ENCODE data around the gene BCKDHB. TPM values are rescaled to one million over a fixed set of nuclear protein-coding genes. Genes with fewer than 3 reads are reported as not detected.
"Not testable (repeated sequence)": the region's sequence is repeated elsewhere in the genome, so short reads cannot be mapped to it uniquely, and the experiment has no call there.

BCKDHB gene
- 10 to 100 TPM; 13.9 to 16.8 TPM for total RNA-seq

DNA sequence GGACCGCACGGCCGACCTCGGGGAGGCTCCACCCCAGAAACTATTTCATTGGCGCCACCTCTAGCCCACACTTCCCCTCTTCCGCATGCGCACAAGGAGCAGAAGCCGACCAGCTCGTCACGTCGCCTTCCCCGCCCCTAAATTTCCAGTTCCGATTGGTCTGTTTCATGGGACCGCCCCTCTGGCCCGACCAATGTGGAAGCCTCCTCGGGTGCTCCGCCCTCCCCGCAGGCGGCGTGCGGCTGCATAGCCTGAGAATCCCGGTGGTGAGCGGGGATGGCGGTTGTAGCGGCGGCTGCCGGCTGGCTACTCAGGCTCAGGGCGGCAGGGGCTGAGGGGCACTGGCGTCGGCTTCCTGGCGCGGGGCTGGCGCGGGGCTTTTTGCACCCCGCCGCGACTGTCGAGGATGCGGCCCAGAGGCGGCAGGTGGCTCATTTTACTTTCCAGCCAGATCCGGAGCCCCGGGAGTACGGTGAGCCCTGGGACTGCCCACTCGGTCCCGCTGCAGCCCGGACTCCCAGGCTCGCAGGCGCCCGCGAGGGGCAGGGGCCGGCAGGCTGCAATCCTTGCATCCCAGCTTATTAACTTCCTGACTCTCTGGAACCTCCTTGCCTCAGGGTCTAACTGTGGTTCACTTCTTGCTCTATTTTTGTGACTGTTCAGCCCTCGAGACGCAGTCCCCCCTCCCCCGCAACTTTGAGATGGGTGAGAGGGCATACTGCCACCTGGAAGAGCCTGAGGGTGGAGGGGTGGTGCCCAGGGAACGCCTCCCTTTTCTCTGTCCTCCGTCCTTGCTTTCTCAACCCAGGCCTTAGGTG is at the start of gene BCKDHB:
Gene BCKDHB (plus strand): TSS at position 254 of the 818 bp plus-strand sequence. CDS start 23 bp downstream, at position 277.
- CTCF ChIA-PET: interaction anchor here (0.9 to 1.5 kb wide), 5 partner anchors 12 to 163 kb away, joined by 3 to 7 read pairs (median 3); no protein-coding TSS in a partner anchor
- Mint-ChIP-seq H3K36me3 (peaks cover 4% of the 10 kb centered on the region), H3K4me3 (peak within 1 kb of the TSS; percentile 88), H3K27ac (peak within 1 kb of the TSS; percentile 87), H3K27me3 (peaks cover 12% of the 10 kb centered on the region), H3K9me3 (ENCODE audit: low read depth) (no peaks in the 10 kb centered on the region), H3K4me1 (peaks cover 20% of the 10 kb centered on the region)
- ATAC-seq (peak; percentile 98), DNase-seq (peak; percentile 99)

DNA sequence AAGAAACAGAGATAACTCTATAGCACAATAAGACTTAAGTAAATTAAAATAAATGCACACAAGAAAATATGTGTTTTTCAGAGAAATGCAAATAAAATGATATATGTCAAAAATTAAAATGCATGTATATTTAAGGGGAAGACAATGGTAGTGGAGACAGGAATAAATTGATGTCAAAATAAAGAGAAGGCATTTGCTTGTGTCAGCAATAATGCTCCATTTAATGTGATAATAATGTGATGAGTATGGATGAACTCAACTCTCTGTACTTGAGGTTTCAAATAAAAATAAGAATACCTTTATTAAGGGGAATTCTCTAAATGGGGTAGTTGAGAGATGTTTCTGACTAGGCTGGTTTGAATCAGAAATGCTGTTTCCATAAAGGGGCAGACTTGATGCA is 45.7 kb upstream of the BCKDHB start:
- no peak for ATAC-seq
- DNase-seq: no peak
- CTCF ChIA-PET: interaction anchor here (1.2 kb wide), 1 partner anchor 15 kb away, joined by 3 read pairs; no protein-coding TSS in a partner anchor
- Mint-ChIP-seq H3K4me1 (no peaks in the 10 kb centered on the region), H3K4me3 (no peak overlapping the region), H3K27ac (no peak overlapping the region), H3K9me3 (ENCODE audit: low read depth) (no peaks in the 10 kb centered on the region), H3K27me3 (no peaks in the 10 kb centered on the region), H3K36me3 (no peaks in the 10 kb centered on the region)

GRCh38 chr6:80068146-80068545 is 38.3 kb upstream of the BCKDHB start:
- CTCF ChIA-PET; H3K4me3 Mint-ChIP-seq; H3K27ac Mint-ChIP-seq; H3K36me3 Mint-ChIP-seq; DNase-seq; H3K4me1 Mint-ChIP-seq; H3K9me3 Mint-ChIP-seq (ENCODE audit: low read depth); ATAC-seq: not testable (repeated sequence)
- peaks cover 16% of the 10 kb centered on the region for H3K27me3 Mint-ChIP-seq

GRCh38 chr6:80070431-80070830 is 36.0 kb upstream of the BCKDHB start:
- CTCF ChIA-PET; H3K4me3 Mint-ChIP-seq; ATAC-seq; H3K27ac Mint-ChIP-seq; H3K36me3 Mint-ChIP-seq; H3K4me1 Mint-ChIP-seq; DNase-seq; H3K9me3 Mint-ChIP-seq (ENCODE audit: low read depth): not testable (repeated sequence)
- H3K27me3 Mint-ChIP-seq: peaks cover 21% of the 10 kb centered on the region

- Mint-ChIP-seq H3K9me3 (ENCODE audit: low read depth) (no peaks in the 10 kb centered on the region), H3K27ac (no peak overlapping the region), H3K27me3 (peaks cover 20% of the 10 kb centered on the region), H3K4me3 (no peak overlapping the region), H3K36me3 (no peaks in the 10 kb centered on the region), H3K4me1 (no peaks in the 10 kb centered on the region)
- no peak for ATAC-seq
- no peak for DNase-seq
- CTCF ChIA-PET: no interaction called here
Measured at GRCh38 chr6:80077067-80077466, 29.4 kb upstream of the BCKDHB start.

GRCh38 chr6:80088637-80089036 is 17.8 kb upstream of the BCKDHB start:
- Mint-ChIP-seq H3K27me3 (peaks cover 25% of the 10 kb centered on the region), H3K9me3 (ENCODE audit: low read depth) (no peaks in the 10 kb centered on the region), H3K27ac (no peak overlapping the region), H3K4me3 (no peak overlapping the region), H3K4me1 (no peaks in the 10 kb centered on the region), H3K36me3 (no peaks in the 10 kb centered on the region)
- CTCF ChIA-PET: interaction anchor here (1.8 to 4.9 kb wide), 2 partner anchors 139 to 142 kb away, joined by 6 to 21 read pairs; no protein-coding TSS in a partner anchor
- ATAC-seq (no peak), DNase-seq (no peak)

DNA sequence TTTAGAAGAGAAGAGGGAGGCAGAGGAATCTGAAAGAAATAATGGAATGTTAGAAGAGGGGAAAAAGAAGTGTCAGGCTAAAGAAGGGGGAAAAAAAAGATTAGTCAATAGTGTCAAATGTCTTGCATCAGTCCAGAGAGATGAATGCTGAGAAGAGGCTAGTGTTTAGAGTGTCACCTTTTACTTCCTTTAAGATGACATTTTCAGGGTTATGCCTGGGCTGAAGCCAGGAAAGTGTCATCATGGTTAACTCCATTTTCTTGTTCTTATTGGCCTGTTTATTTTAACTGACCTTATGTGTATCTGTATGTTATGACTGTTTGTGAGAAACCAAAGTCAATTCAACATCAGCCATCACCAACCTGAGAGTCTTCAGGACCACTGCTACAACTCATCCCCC is 15.0 kb upstream of the BCKDHB start:
- Mint-ChIP-seq H3K27ac (no peak overlapping the region), H3K9me3 (ENCODE audit: low read depth) (no peaks in the 10 kb centered on the region), H3K27me3 (peaks cover 25% of the 10 kb centered on the region), H3K4me3 (no peak overlapping the region), H3K36me3 (no peaks in the 10 kb centered on the region), H3K4me1 (peaks cover 4% of the 10 kb centered on the region)
- CTCF ChIA-PET: interaction anchor here (0.7 to 4.1 kb wide), 4 partner anchors 142 to 223 kb away, joined by 3 to 44 read pairs (median 3); no protein-coding TSS in a partner anchor
- DNase-seq (no peak), ATAC-seq (no peak)

DNA sequence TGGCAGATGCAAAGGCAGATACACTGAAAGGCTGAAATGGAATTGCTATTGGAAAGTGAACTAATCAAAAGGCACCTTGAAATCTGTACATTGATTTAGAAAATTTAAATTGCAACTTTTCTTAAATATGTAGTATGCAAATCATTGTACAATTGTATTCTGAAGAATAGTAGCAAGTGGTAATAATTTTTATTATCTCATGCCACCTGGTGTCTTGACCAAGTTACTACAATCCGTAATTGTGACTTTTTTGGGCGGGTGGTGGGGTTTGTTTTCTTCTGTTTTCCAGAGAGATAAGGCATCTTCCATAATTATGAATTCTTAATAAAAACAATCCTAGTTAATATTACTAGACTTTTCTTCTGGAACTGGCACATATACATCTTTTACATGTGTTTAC is 12.5 kb upstream of the BCKDHB start:
- H3K27me3 Mint-ChIP-seq: peaks cover 16% of the 10 kb centered on the region

DNA sequence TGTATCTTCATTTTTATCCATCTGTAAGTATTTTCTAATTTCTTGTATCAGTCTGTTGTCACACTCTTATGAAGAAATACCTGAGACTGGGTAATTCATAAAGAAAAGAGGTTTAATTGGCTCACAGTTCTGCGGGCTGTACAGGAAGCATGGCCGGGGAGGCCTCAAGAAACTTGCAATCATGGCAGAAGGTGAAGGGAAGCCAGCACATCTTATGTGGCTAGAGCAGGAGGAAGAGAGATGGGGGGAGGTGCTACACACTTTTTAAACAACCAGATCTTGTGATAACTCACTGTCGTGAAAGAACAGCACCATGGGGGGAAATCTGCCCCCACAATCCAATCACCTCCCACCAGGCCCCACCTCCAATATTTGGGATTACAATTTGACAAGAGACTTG is 10.9 kb upstream of the BCKDHB start:
- DNase-seq: no peak
- no peaks in the 10 kb centered on the region for H3K36me3 Mint-ChIP-seq
- H3K27ac Mint-ChIP-seq: no peak overlapping the region
- H3K4me1 Mint-ChIP-seq: peaks cover 4% of the 10 kb centered on the region
- peaks cover 6% of the 10 kb centered on the region for H3K27me3 Mint-ChIP-seq
- H3K4me3 Mint-ChIP-seq: no peak overlapping the region
- H3K9me3 Mint-ChIP-seq (ENCODE audit: low read depth): no peaks in the 10 kb centered on the region
- CTCF ChIA-PET: interaction anchor here (1.5 to 4.1 kb wide), 2 partner anchors 11 to 146 kb away, joined by 5 to 44 read pairs; partner anchors contain the start of gene BCKDHB
- no peak for ATAC-seq

More for the DNA sequence above, 12.5 kb upstream of the BCKDHB start:
- no peak overlapping the region for H3K4me3 Mint-ChIP-seq
- H3K9me3 Mint-ChIP-seq (ENCODE audit: low read depth): no peaks in the 10 kb centered on the region
- peaks cover 4% of the 10 kb centered on the region for H3K4me1 Mint-ChIP-seq
- DNase-seq (no peak), ATAC-seq (no peak)
- CTCF ChIA-PET: interaction anchor here (1.0 to 4.1 kb wide), 5 partner anchors 9 to 147 kb away, joined by 4 to 44 read pairs (median 8); no protein-coding TSS in a partner anchor
- H3K27ac Mint-ChIP-seq: no peak overlapping the region
- no peaks in the 10 kb centered on the region for H3K36me3 Mint-ChIP-seq

- ATAC-seq: no peak
- H3K36me3 Mint-ChIP-seq: no peaks in the 10 kb centered on the region
- peaks cover 7% of the 10 kb centered on the region for H3K27me3 Mint-ChIP-seq
- H3K27ac Mint-ChIP-seq: no peak overlapping the region
- H3K4me3 Mint-ChIP-seq: no peak overlapping the region
- H3K9me3 Mint-ChIP-seq (ENCODE audit: low read depth): no peaks in the 10 kb centered on the region
- no peak for DNase-seq
- CTCF ChIA-PET: interaction anchor here (1.1 to 1.4 kb wide), 3 partner anchors 149 to 229 kb away, joined by 4 to 6 read pairs (median 4); no protein-coding TSS in a partner anchor
- H3K4me1 Mint-ChIP-seq: peaks cover 4% of the 10 kb centered on the region
Measured at GRCh38 chr6:80098392-80098791, 8.1 kb upstream of the BCKDHB start.

DNA sequence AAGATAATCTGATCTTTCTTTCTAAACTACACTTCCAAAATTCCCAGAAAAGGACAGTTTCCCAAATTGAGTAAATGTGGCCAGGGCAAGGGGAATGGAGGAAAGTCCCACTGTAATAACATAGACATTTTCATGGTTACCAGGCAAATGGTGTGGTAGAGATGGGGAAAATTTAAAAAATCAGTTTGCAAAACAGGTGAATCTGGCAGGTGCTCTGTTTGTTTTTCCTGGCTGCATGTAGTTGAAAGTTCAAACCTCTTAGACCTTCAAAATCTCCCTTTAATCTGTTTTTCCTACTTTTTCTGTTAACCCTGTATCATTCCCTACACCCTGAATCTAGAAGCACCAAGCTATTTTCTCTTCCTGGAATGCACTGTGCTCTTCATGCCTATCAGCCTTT is 2.0 kb upstream of the BCKDHB start:
- DNase-seq (no peak), ATAC-seq (no peak)
- no peaks in the 10 kb centered on the region for H3K9me3 Mint-ChIP-seq (ENCODE audit: low read depth)
- peaks cover 4% of the 10 kb centered on the region for H3K36me3 Mint-ChIP-seq
- CTCF ChIA-PET: interaction anchor here (1.3 to 2.2 kb wide), 2 partner anchors 155 to 158 kb away, joined by 4 to 5 read pairs; partner anchors contain the start of gene ELOVL4
- H3K27me3 Mint-ChIP-seq: peaks cover 12% of the 10 kb centered on the region
- H3K27ac Mint-ChIP-seq: no peak overlapping the region
- H3K4me1 Mint-ChIP-seq: peaks cover 20% of the 10 kb centered on the region
- no peak overlapping the region for H3K4me3 Mint-ChIP-seq

GRCh38 chr6:80105972-80106417 is 476 bp upstream of the BCKDHB start:
- Mint-ChIP-seq H3K27ac (peak overlapping the region; percentile 87), H3K9me3 (ENCODE audit: low read depth) (no peaks in the 10 kb centered on the region), H3K4me1 (peaks cover 20% of the 10 kb centered on the region), H3K27me3 (peaks cover 12% of the 10 kb centered on the region), H3K4me3 (peak overlapping the region; percentile 88), H3K36me3 (peaks cover 4% of the 10 kb centered on the region)
- DNase-seq (no peak), ATAC-seq (no peak)
- CTCF ChIA-PET: interaction anchor here (0.6 to 1.5 kb wide), 6 partner anchors 11 to 162 kb away, joined by 3 to 7 read pairs (median 3); no protein-coding TSS in a partner anchor

- ATAC-seq; H3K4me3 Mint-ChIP-seq; CTCF ChIA-PET; DNase-seq; H3K9me3 Mint-ChIP-seq (ENCODE audit: low read depth); H3K27me3 Mint-ChIP-seq; H3K27ac Mint-ChIP-seq; H3K4me1 Mint-ChIP-seq: not testable (repeated sequence)
- H3K36me3 Mint-ChIP-seq: peaks cover 22% of the 10 kb centered on the region
Measured at GRCh38 chr6:80122576-80122975, 16.1 kb downstream of the BCKDHB start.
